Left renal cortex interstitium (tissue), 4 donors: ENCODE data around the gene FKBP11. TPM values are rescaled to one million over a fixed set of nuclear protein-coding genes. Genes with fewer than 3 reads are reported as not detected.

Experiments
- DNase-seq, 4 donors: peaks; one replicate each; pipeline ENCODE4 v3.0.0-alpha.2; 2013; ENCODE audit warnings: low read depth in 4 of 4, low spot score in 2 of 4, missing footprints in 1 of 4
- polyA plus RNA-seq, 4 donors: library from polyadenylated mRNA; unstranded; fragments of 120-200 nt; gene quantifications; one replicate each; pipeline ENCODE4 v1.2.1, GENCODE V29; 2013; ENCODE audit not compliant: insufficient read length in 4 of 4

The FKBP11 gene
- polyA plus RNA-seq, 4 donors, result 9.0 to 22.6 (median 16.1) TPM

GRCh38 chr12:48956279-48957140 lies 31.2 kb upstream of the FKBP11 start:
- DNase-seq, result peak; percentile 72 to 91 (median 80)

DNA sequence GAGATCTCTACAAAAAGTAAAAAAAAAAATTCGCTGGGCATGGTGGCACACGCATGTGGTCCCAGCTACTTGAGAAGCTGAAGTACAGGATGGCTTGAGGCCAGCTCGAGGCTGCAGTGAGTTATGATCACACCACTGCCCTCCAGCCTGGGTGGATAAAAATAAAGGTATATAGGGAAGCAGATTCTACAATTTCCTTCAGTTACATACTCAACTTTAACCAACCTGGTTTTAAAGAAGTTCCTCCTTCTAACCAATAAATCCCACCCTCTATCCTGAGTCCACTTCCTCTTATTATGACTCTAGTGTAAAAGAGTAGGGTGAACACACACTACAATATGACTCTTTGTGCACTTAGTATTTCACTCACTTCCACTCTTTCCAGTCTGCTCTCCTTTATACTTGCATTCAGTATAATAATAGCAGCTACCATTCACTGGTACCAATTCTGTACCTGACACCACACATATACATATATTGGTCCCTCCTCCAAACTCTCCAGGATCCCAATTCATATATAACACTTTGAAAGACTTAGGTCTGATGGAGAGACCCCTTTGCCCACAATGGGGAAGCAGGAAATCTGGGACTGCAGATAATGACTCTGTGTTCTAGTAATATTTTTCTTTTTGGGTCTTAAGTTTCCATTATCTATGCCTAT lies 29.7 kb upstream of the FKBP11 start:
- DNase-seq, result no peak

GRCh38 chr12:48954061-48954460 lies 28.8 kb upstream of the FKBP11 start:
- DNase-seq, result no peak

DNA sequence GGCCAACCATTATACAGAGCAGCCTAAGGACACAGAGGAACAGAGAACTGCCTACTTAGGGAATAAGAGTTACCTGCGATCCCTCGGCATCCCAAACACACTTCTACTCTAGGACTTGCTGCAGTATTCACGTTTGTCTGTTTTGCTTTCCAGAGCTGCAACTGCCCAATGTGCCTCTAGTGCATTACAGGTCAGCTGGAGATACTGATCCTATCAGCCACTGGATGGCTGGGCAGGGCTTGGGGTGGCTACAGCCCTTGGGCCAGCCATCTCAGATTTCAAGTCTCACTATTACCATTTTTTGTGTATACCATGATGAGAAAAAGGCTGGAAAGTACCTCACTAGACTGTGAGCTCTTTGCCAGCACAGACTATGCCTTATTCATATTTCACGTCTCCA lies 27.4 kb upstream of the FKBP11 start:
- DNase-seq, result no peak

GRCh38 chr12:48947727-48948126 lies 22.4 kb upstream of the FKBP11 start:
- DNase-seq, result no peak

- no peak for DNase-seq
Observed at GRCh38 chr12:48946943-48947342, 21.7 kb upstream of the FKBP11 start.

DNA sequence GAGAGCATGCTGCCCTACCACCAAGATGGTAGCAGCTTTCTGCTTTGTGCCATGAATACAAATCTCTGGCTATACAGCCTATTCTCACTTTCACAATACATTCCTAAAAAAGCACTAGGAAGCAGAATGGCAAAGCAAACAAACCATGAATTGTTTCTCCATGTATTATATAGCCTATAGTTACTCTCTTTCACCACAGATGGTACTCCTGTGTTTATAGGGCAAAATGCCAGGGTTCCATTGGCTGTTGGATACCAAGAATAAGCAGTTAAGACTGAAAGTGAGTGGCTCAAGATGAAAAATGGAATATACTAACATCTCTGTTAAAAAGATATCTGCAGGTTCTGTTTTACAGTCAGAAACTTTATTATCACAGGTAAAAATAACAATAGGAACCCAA lies 20.9 kb upstream of the FKBP11 start:
- DNase-seq, result no peak

GRCh38 chr12:48943221-48943620 lies 17.9 kb upstream of the FKBP11 start:
- no peak for DNase-seq

- no peak for DNase-seq
Observed at GRCh38 chr12:48940181-48940580, 14.9 kb upstream of the FKBP11 start.

DNA sequence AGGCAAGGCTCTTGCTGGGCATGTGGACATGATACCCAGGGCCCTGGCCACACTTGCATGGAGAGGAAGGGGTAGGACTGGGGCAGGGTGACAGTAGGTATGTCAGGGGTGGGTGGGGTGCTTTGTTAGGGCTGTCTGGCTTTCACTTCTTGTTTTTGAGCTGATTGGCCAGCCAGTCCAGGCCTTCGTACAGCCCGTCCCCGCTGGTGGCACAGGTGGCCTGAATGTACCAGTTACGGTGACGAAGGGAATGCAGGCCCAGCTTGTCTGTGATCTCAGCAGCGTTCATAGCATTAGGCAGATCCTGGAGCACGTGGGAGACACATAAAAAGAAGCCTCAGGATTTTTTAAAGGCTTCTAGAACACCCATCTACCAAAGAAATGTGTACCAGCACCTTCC lies 13.5 kb upstream of the FKBP11 start:
- no peak for DNase-seq

- no peak for DNase-seq
Observed at GRCh38 chr12:48937170-48937569, 11.9 kb upstream of the FKBP11 start.

- DNase-seq, result peak in 1 of 4 donors; percentile 13
Observed at GRCh38 chr12:48936379-48936979, 11.2 kb upstream of the FKBP11 start.

- no peak for DNase-seq
Observed at GRCh38 chr12:48934312-48934706, 9.0 kb upstream of the FKBP11 start.

- DNase-seq, result no peak
Observed at GRCh38 chr12:48933664-48934311, 8.5 kb upstream of the FKBP11 start.

DNA sequence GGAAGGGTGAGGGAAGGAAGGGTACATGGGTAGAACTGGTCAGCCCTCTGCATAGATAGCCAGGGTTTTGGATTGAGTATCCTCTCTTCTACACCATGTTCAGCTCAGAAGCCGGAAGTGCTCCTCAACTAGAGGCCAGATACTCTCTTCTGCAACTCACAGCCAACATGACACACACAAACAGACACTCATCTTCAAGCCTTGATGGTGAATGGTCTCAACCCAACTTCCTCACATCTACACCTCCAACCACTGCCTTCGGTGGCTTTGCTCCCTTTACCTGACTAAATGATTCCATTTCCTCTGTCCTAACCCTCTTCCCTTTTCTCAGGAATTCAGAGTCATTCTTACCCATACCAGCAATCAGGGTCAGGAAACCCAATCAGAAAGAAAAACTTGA lies 7.6 kb upstream of the FKBP11 start:
- no peak for DNase-seq

GRCh38 chr12:48930475-48930874 lies 5.2 kb upstream of the FKBP11 start:
- no peak for DNase-seq

DNA sequence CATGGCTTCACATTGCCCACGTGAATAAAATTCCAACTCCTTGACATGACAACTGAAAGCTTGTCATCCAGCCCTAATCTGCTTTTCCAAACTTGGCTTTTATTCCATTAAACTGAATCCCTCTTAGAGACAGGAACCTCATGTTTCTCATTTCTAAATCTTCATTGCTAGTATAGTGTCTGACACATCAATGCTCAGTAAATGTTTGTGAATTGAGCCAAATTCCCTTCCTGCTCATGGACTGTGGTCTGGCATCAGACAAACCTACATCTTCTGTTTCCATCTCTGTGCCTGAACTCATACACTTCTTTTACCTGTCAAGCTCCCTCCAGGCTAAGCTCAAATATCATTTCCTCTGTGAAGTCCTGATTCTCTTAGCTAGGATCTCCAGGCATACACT lies 4.3 kb upstream of the FKBP11 start:
- no peak for DNase-seq

GRCh38 chr12:48927261-48927660 lies 2.0 kb upstream of the FKBP11 start:
- no peak for DNase-seq

DNA sequence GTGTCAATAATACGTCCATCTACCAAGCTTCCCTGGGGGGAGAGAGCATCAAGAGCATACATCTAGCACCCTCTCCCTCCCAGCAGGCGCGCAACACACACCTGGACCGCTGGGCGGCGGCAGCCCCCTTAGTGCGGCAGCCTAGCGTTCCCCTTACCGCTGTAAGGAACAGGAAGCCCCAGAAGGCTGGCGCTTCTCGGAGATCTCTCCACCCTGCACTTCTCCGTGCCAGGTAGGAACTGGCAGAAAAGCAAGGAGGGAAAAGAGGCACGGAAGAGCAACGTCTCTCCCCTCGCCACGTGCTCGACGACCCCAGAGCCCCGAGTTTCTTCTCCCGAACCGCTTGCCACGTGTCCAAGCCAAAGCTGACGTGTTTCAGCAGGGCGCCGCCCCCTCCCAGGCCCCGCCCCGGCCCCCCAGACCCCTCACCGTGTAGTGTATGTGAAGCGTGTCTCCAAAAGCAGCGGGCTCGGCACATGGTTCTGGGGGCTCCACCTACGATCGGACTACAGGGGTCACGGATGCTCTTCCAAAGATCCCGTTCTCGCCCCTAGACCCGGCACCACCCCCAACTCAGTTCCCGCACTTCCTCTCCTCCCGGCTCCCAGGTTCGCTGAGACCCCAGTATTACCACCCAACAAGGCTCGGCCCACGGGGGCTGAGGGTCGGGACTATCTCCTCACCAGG lies 532 bp downstream of the FKBP11 start:
- peak in 2 of 4 donors; percentile 32 to 34 for DNase-seq

GRCh38 chr12:48923117-48923516 lies 2.2 kb downstream of the FKBP11 start:
- no peak for DNase-seq
